ENCODE results near the gene NTM. TPM values are rescaled to one million over a fixed set of nuclear protein-coding genes. Genes with fewer than 3 reads are reported as not detected.

Gene NTM
- total and polyA plus RNA-seq, 2 of the 8 experiments (the other 6 are each of a cell fraction or from before 2014, with no cell fraction given), result 13.4 to 20.0 TPM

- H2BK15ac ChIP-seq (ENCODE audit: low read length), result no peak overlapping the region
- no peak overlapping the region for H3K27ac ChIP-seq (ENCODE audit: low read depth, low read length)
- DNase-seq (ENCODE audit: low read depth in 1 of 2, low spot score in 2 of 2) (no peak), FAIRE-seq (no peak)
- peaks cover 0 to 1% of the 10 kb centered on the region in 2 experiments for H4K20me1 ChIP-seq (replicated peaks in 1 of 2; ENCODE audit: control insufficient read depth in 1 of 2, insufficient read depth in 2 of 2, low read length in 2 of 2)
- H3K56ac ChIP-seq (replicated peaks; ENCODE audit: insufficient read length, low read depth, low read length), result no peak overlapping the region
- no peak overlapping the region for H3K9ac ChIP-seq (replicated peaks in 1 of 4; ENCODE audit: extremely low read depth in 1 of 4, low read depth in 3 of 4, low read length in 3 of 4)
- no peak overlapping the region for H3K18ac ChIP-seq (ENCODE audit: extremely low read depth, low read length)
- H2AK5ac ChIP-seq (ENCODE audit: low read depth, low read length), result no peak overlapping the region
- no peak overlapping the region for H3K4me2 ChIP-seq (ENCODE audit: insufficient read depth in 1 of 2, low read depth in 2 of 2, low read length in 2 of 2)
- no peaks in the 10 kb centered on the region for H3K9me3 ChIP-seq (ENCODE audit: insufficient read depth in 2 of 2, low read depth in 1 of 2, low read length in 1 of 2)
- H3K23ac ChIP-seq (ENCODE audit: insufficient read length), result no peak overlapping the region
- H3K4me3 ChIP-seq (ENCODE audit: extremely low read depth in 1 of 4, insufficient read depth in 2 of 4, low read depth in 3 of 4, low read length in 4 of 4), result no peak overlapping the region
- no peaks in the 10 kb centered on the region for H3K79me2 ChIP-seq (ENCODE audit: control insufficient read depth in 1 of 2, insufficient read depth in 2 of 2, low read length in 2 of 2)
- no peaks in the 10 kb centered on the region for H3K27me3 ChIP-seq (replicated peaks in 1 of 4; ENCODE audit: control insufficient read depth in 3 of 4, extremely low read depth in 1 of 4, insufficient read depth in 3 of 4, low read length in 3 of 4)
- TF ChIP-seq MAFK (IDR thresholded peaks at IDR 0.05; ENCODE audit: low read depth, low read length) (peak; percentile 17; the same call in 1 of the 2 replicates), JUN (IDR thresholded peaks at IDR 0.05; ENCODE audit: low read depth, low read length) (no peak)
- H2AFZ ChIP-seq (ENCODE audit: low read length), result no peak overlapping the region
- H3K79me1 ChIP-seq (ENCODE audit: low read depth, low read length), result no peaks in the 10 kb centered on the region
- CTCF ChIA-PET (ENCODE audit: partially characterized antibody), result interaction anchor here (3.1 to 5.2 kb wide), 4 partner anchors 10 to 166 kb away, joined by 8 to 86 read pairs (median 57); no protein-coding TSS in a partner anchor
- H4K91ac ChIP-seq (replicated peaks; ENCODE audit: insufficient read length, low read length), result no peak overlapping the region
- no peak overlapping the region for H2BK5ac ChIP-seq (ENCODE audit: low read depth, low read length)
- H3K36me3 ChIP-seq (ENCODE audit: control insufficient read depth in 2 of 4, insufficient read depth in 4 of 4, low read length in 3 of 4), result no peaks in the 10 kb centered on the region
- WGBS, 2 experiments (ENCODE audit: extremely low coverage in 1 of 2, insufficient coverage in 1 of 2, insufficient read length in 1 of 2, insufficient replicate concordance in 2 of 2, low coverage in 1 of 2, low lambda C conversion rate in 2 of 2, missing lambda C conversion rate in 1 of 2), result 89% methylated on average over 6 of the region's 6 CpGs; no CpG with 5 or more reads in 1 of the 2 experiments
- POLR2A ChIA-PET (ENCODE audit: partially characterized antibody), result no interaction called here
- no peak overlapping the region for H3K4ac ChIP-seq (replicated peaks; ENCODE audit: insufficient read length, low read depth, low read length)
- no peak overlapping the region for H2BK20ac ChIP-seq (ENCODE audit: low read length)
- H3K23me2 ChIP-seq (ENCODE audit: low read depth, low read length), result no peaks in the 10 kb centered on the region
- no peak overlapping the region for H2BK120ac ChIP-seq (replicated peaks; ENCODE audit: low read depth, low read length)
- no peak overlapping the region for H4K5ac ChIP-seq (ENCODE audit: insufficient read length, low read depth, low read length)
- no peak overlapping the region for H2BK12ac ChIP-seq (ENCODE audit: low read depth, low read length)
- H3K4me1 ChIP-seq (replicated peaks in 1 of 4; ENCODE audit: control insufficient read depth in 3 of 4, insufficient read depth in 4 of 4, low read length in 3 of 4), result peaks cover 0 to 2% (median 0%) of the 10 kb centered on the region in 4 experiments; a peak in 2 of 7 replicates
- no peak overlapping the region for H3K14ac ChIP-seq (ENCODE audit: insufficient read length)
- H4K8ac ChIP-seq (ENCODE audit: extremely low read depth, insufficient read depth, low read length), result no peak overlapping the region
These were observed 375.0 kb downstream of the NTM start for GRCh38 chr11:131745405-131745804.
